HUES48 (cell line): ENCODE measurements around the gene TNFRSF18.

Source experiments
- H3K27ac ChIP-seq: one replicate; pipeline ENCODE4 v1.7.0; 2013; ENCODE audit warnings: low read depth, low read length, inconsistent platforms
- H3K27me3 ChIP-seq: 2 replicates; pipeline ENCODE4 v1.6.1; 2013; ENCODE audit warnings: mild to moderate bottlenecking, low read length; ENCODE audit not compliant: control insufficient read depth, insufficient read depth
- H3K36me3 ChIP-seq: 2 replicates; pipeline ENCODE4 v1.6.1; 2013; ENCODE audit warnings: low read length; ENCODE audit not compliant: control insufficient read depth, insufficient read depth
- H3K4me1 ChIP-seq: 2 replicates; pipeline ENCODE4 v1.6.1; 2013; ENCODE audit warnings: mild to moderate bottlenecking, low read length; ENCODE audit not compliant: control insufficient read depth, insufficient read depth
- H3K4me3 ChIP-seq: 2 replicates; pipeline ENCODE4 v1.5.1; 2013; ENCODE audit warnings: mild to moderate bottlenecking, low read depth, low read length
- H3K9ac ChIP-seq: 2 replicates; pipeline ENCODE4 v1.6.1; 2013; ENCODE audit warnings: mild to moderate bottlenecking, low read depth, low read length, moderate library complexity
- H3K9me3 ChIP-seq: 2 replicates; pipeline ENCODE4 v1.6.1; 2013; ENCODE audit warnings: low read length; ENCODE audit not compliant: control insufficient read depth, insufficient read depth

Gene TNFRSF18

GRCh38 chr1:1225913-1226312 is 19.5 kb upstream of the TNFRSF18 start:
- Histone ChIP-seq H3K36me3 (peaks cover 52% of the 10 kb centered on the region), H3K9ac (no peak overlapping the region)

GRCh38 chr1:1225238-1225845 is 18.9 kb upstream of the TNFRSF18 start:
- H3K4me1 ChIP-seq, result no peaks in the 10 kb centered on the region
- H3K36me3 ChIP-seq, result peaks cover 57% of the 10 kb centered on the region
- H3K9me3 ChIP-seq, result no peaks in the 10 kb centered on the region
- H3K27ac ChIP-seq, result no peak overlapping the region
- no peak overlapping the region for H3K4me3 ChIP-seq
- no peak overlapping the region for H3K9ac ChIP-seq
- H3K27me3 ChIP-seq, result no peaks in the 10 kb centered on the region

More at GRCh38 chr1:1225913-1226312, 19.5 kb upstream of the TNFRSF18 start:
- Histone ChIP-seq H3K4me3 (no peak overlapping the region), H3K27ac (no peak overlapping the region), H3K4me1 (no peaks in the 10 kb centered on the region), H3K9me3 (no peaks in the 10 kb centered on the region), H3K27me3 (no peaks in the 10 kb centered on the region)

- Histone ChIP-seq H3K4me3 (no peak overlapping the region), H3K27me3 (no peaks in the 10 kb centered on the region), H3K36me3 (peaks cover 57% of the 10 kb centered on the region), H3K9ac (no peak overlapping the region), H3K9me3 (no peaks in the 10 kb centered on the region), H3K4me1 (no peaks in the 10 kb centered on the region), H3K27ac (no peak overlapping the region)
Measured at GRCh38 chr1:1223891-1224290, 17.5 kb upstream of the TNFRSF18 start.

DNA sequence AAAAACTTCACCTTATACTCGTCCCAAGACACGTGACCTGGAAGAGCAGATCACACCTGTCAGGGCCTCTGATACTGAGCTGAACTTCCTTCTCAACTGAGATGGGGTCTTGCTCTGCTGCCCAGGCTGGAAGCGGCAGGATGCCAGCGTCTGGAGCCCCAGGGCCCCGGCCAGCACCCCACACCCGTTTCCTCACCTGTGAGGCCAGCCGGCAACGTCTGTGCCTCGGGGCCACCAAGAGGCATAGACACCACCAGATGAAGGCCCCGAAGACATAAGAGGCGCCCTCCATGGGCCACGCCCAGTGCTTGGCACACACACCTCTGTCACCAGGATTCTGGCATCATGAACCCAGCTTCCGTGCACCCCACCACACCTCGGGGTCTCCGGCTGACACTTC is 16.9 kb upstream of the TNFRSF18 start:
- H3K36me3 ChIP-seq, result peaks cover 56% of the 10 kb centered on the region
- H3K4me3 ChIP-seq, result no peak overlapping the region
- H3K9me3 ChIP-seq, result no peaks in the 10 kb centered on the region
- no peaks in the 10 kb centered on the region for H3K4me1 ChIP-seq
- H3K27ac ChIP-seq, result no peak overlapping the region
- H3K27me3 ChIP-seq, result no peaks in the 10 kb centered on the region
- H3K9ac ChIP-seq, result no peak overlapping the region

DNA sequence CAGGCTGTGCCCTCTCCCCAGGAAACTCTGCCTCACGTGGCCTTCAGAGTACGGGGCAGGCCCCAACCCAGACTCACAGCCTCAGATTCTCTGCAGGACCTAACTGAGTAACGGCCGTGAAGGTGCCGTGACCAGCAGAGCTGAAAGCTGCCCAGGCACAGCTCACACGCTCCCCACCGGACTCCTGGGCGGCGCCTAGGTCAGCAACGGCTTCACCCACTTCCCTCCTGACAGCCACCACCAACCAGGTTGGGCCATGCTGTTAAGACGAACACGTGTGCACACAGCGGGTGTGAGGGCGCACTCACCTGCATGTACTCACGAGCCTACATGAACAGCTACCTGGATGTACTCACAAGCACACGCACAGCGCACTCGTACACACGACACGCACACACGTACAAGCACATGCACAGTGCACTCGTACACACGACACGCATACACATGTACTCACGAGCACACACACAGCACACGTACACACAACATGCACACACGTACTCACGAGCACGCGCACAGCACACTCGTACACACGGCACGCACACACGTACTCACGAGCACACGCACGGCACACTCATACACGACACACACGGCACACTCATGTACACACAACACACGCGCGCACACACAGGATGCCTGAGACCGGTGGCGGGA is 16.3 kb upstream of the TNFRSF18 start:
- Histone ChIP-seq H3K9ac (no peak overlapping the region), H3K27me3 (no peaks in the 10 kb centered on the region), H3K4me1 (no peaks in the 10 kb centered on the region), H3K9me3 (no peaks in the 10 kb centered on the region), H3K4me3 (no peak overlapping the region), H3K27ac (no peak overlapping the region), H3K36me3 (peaks cover 56% of the 10 kb centered on the region)

- H3K9me3 ChIP-seq, result no peaks in the 10 kb centered on the region
- H3K27ac ChIP-seq, result no peak overlapping the region
- no peak overlapping the region for H3K9ac ChIP-seq
- H3K4me1 ChIP-seq, result no peaks in the 10 kb centered on the region
- no peaks in the 10 kb centered on the region for H3K27me3 ChIP-seq
- H3K36me3 ChIP-seq, result peaks cover 58% of the 10 kb centered on the region
- no peak overlapping the region for H3K4me3 ChIP-seq
Measured at GRCh38 chr1:1221887-1222574, 15.6 kb upstream of the TNFRSF18 start.

GRCh38 chr1:1220197-1220596 is 13.8 kb upstream of the TNFRSF18 start:
- H3K27ac ChIP-seq, result no peak overlapping the region
- H3K9ac ChIP-seq, result no peak overlapping the region
- peaks cover 58% of the 10 kb centered on the region for H3K36me3 ChIP-seq
- no peaks in the 10 kb centered on the region for H3K4me1 ChIP-seq
- H3K27me3 ChIP-seq, result no peaks in the 10 kb centered on the region
- no peaks in the 10 kb centered on the region for H3K9me3 ChIP-seq
- H3K4me3 ChIP-seq, result no peak overlapping the region

GRCh38 chr1:1219341-1219740 is 12.9 kb upstream of the TNFRSF18 start:
- Histone ChIP-seq H3K9ac (no peak overlapping the region), H3K27me3 (no peaks in the 10 kb centered on the region), H3K27ac (no peak overlapping the region), H3K4me3 (no peak overlapping the region), H3K36me3 (peaks cover 52% of the 10 kb centered on the region), H3K4me1 (no peaks in the 10 kb centered on the region), H3K9me3 (no peaks in the 10 kb centered on the region)

DNA sequence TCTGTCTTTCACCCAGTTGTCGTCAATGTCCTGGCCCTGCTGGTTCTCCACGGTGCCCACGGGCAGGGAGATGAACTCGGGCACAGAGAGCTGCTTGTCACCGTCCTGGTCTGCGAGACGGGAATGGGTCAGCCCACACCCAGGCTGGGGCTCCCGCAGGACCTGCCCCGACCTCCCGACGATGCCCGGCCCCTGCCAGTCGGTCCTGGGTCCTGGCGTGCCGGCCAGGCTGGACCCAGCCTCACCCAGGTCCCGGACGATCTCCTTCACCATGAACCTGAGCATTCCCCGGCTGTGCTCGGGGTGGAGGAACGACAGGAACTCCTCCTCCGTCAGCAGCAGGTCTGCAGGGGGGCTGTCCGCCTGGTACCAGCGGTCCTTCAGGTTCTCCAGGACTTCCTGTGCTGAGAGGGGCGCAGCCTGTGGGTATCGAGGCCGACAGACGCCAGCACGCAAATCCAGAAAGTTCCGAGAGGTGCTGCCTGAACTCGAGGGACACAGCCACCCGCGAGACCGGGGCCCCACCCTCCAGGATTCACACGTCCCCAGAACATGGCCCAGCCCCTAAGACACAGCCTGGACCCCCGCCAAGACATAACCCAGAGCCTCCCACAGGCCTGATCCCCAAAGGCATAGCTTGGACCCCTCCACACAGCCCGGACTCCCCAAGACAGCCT is 12.3 kb upstream of the TNFRSF18 start:
- Histone ChIP-seq H3K27ac (no peak overlapping the region), H3K4me1 (no peaks in the 10 kb centered on the region), H3K36me3 (peaks cover 52% of the 10 kb centered on the region), H3K27me3 (no peaks in the 10 kb centered on the region), H3K4me3 (no peak overlapping the region), H3K9ac (no peak overlapping the region), H3K9me3 (no peaks in the 10 kb centered on the region)

- Histone ChIP-seq H3K27me3 (no peaks in the 10 kb centered on the region), H3K27ac (peak overlapping the region; percentile 28), H3K4me1 (no peaks in the 10 kb centered on the region), H3K36me3 (peaks cover 47% of the 10 kb centered on the region), H3K4me3 (no peak overlapping the region), H3K9ac (no peak overlapping the region), H3K9me3 (no peaks in the 10 kb centered on the region)
Measured at GRCh38 chr1:1217621-1218523, 11.5 kb upstream of the TNFRSF18 start.
